ENCODE results near the gene TMEM221.
A peak's percentile ranks its signal among the peaks of the same experiment; 100 is the strongest.

TMEM221 gene

GRCh38 chr19:17495639-17496296, 47.3 kb upstream of the TMEM221 start (continued):
- TF ChIP-seq CSDC2 (CRISPR knock-in tag; IDR thresholded peaks at IDR 0.05) (no peak), ARNTL (CRISPR knock-in tag; IDR thresholded peaks at IDR 0.05; ENCODE audit: borderline replicate concordance, low read depth) (no peak), TCF4 (CRISPR knock-in tag; IDR thresholded peaks at IDR 0.05; ENCODE audit: borderline replicate concordance) (no peak), ESRRG (CRISPR knock-in tag; IDR thresholded peaks at IDR 0.05) (no peak)
- TF ChIP-seq, protein P1, sequence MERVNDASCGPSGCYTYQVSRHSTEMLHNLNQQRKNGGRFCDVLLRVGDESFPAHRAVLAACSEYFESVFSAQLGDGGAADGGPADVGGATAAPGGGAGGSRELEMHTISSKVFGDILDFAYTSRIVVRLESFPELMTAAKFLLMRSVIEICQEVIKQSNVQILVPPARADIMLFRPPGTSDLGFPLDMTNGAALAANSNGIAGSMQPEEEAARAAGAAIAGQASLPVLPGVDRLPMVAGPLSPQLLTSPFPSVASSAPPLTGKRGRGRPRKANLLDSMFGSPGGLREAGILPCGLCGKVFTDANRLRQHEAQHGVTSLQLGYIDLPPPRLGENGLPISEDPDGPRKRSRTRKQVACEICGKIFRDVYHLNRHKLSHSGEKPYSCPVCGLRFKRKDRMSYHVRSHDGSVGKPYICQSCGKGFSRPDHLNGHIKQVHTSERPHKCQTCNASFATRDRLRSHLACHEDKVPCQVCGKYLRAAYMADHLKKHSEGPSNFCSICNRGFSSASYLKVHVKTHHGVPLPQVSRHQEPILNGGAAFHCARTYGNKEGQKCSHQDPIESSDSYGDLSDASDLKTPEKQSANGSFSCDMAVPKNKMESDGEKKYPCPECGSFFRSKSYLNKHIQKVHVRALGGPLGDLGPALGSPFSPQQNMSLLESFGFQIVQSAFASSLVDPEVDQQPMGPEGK (CRISPR knock-in tag; IDR thresholded peaks at IDR 0.05; ENCODE audit: borderline replicate concordance): no peak

GRCh38 chr19:17491287-17491686, 42.8 kb upstream of the TMEM221 start:
- TF ChIP-seq, protein P1 (CRISPR knock-in tag; IDR thresholded peaks at IDR 0.05; ENCODE audit: borderline replicate concordance): no peak
- TF ChIP-seq TSHZ2 (CRISPR knock-in tag; IDR thresholded peaks at IDR 0.05) (no peak), PPARA (CRISPR knock-in tag; IDR thresholded peaks at IDR 0.05; ENCODE audit: borderline replicate concordance) (no peak), ZNF70 (CRISPR knock-in tag; IDR thresholded peaks at IDR 0.05) (no peak), SNAI2 (CRISPR knock-in tag; IDR thresholded peaks at IDR 0.05) (no peak), ZFP3 (CRISPR knock-in tag; IDR thresholded peaks at IDR 0.05) (no peak), ZFP30 (CRISPR knock-in tag; IDR thresholded peaks at IDR 0.05) (no peak), ISL1 (CRISPR knock-in tag; IDR thresholded peaks at IDR 0.05) (no peak), ZC3H10 (CRISPR knock-in tag; IDR thresholded peaks at IDR 0.05) (no peak), CSDC2 (CRISPR knock-in tag; IDR thresholded peaks at IDR 0.05) (no peak), ARNTL (CRISPR knock-in tag; IDR thresholded peaks at IDR 0.05; ENCODE audit: borderline replicate concordance, low read depth) (no peak), ZNF565 (CRISPR knock-in tag; conservative IDR thresholded peaks at IDR 0.05; ENCODE audit: low read depth) (no peak)

DNA sequence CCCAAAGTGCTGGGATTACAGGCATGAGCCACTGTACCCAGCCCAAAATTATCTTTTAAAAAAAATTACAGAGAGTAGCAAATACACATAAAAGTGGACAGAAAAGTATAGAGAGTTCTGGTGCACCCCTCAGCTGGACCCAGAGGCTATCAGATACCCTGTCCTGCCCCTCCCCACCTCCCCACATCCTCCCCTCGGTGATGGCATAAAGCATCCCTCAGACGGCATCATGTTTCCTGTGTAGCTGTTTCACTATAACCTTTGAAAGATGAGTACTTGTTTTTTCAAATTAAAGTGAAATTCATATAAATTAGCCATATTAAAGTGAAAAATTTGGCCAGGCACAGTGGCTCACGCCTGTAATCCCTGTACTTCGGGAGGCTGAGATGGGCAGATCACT, 41.9 kb upstream of the TMEM221 start:
- ATAC-seq: no peak
- TF ChIP-seq RARB (CRISPR knock-in tag; IDR thresholded peaks at IDR 0.05) (no peak), ZNF8 (CRISPR knock-in tag; IDR thresholded peaks at IDR 0.05) (no peak), TCF4 (CRISPR knock-in tag; IDR thresholded peaks at IDR 0.05; ENCODE audit: borderline replicate concordance) (no peak), SNAI2 (CRISPR knock-in tag; IDR thresholded peaks at IDR 0.05) (no peak), ISL1 (CRISPR knock-in tag; IDR thresholded peaks at IDR 0.05) (no peak)
- TF ChIP-seq, protein P1 (CRISPR knock-in tag; IDR thresholded peaks at IDR 0.05; ENCODE audit: borderline replicate concordance): no peak
- TF ChIP-seq, protein P2, sequence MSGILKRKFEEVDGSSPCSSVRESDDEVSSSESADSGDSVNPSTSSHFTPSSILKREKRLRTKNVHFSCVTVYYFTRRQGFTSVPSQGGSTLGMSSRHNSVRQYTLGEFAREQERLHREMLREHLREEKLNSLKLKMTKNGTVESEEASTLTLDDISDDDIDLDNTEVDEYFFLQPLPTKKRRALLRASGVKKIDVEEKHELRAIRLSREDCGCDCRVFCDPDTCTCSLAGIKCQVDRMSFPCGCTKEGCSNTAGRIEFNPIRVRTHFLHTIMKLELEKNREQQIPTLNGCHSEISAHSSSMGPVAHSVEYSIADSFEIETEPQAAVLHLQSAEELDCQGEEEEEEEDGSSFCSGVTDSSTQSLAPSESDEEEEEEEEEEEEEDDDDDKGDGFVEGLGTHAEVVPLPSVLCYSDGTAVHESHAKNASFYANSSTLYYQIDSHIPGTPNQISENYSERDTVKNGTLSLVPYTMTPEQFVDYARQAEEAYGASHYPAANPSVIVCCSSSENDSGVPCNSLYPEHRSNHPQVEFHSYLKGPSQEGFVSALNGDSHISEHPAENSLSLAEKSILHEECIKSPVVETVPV (CRISPR knock-in tag; IDR thresholded peaks at IDR 0.05): no peak

More at GRCh38 chr19:17491287-17491686, 42.8 kb upstream of the TMEM221 start:
- peak; percentile 40 for ATAC-seq

Measured in SK-N-SH treated with all-trans-retinoic acid at 6 μM for 48 hours (cell line).